Jurkat, Clone E6-1 (cell line): ENCODE results near the gene BBIP1.
"Not testable (repeated sequence)": the region's sequence is repeated elsewhere in the genome, so short reads cannot be mapped to it uniquely, and the experiment has no call there.

Experiments used
- DNase-seq: peaks from one replicate; pipeline ENCODE4 v3.0.0-alpha.2; 2011; ENCODE audit warnings: low read depth, low spot score
- H3K4me3 ChIP-seq: 2 replicates; pipeline ENCODE4 v1.5.1; 2011; ENCODE audit warnings: mild to moderate bottlenecking, low read length, control low read depth, moderate library complexity

Gene BBIP1

DNA sequence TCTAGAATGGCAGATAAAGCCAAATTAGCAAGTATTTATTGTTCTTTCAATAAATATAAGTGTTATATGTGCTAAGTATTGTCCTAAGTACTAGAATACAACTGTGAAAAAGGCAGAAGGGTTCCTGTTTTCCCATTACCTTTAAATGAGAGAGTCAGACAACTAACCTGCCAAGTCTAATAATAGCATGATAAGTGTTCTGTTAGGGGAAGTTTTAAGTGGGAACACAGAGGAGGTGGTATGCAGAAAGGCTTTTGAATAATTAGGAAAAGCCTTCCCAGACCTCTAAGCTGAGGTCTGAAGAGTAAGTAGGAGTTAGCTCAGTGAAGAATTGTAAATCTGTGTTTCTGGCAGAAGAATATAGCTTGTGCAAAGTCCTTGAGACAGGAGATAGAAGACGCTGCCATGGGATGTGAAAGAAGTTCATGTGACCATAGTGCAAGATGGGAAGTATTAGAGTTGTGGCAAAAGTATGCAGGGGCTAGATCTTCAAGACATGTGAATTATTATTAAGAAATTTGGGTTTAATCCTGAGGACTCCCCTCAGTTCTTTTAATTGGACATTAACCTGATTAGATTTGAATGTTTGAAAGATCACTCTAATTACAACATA lies 12.9 kb upstream of the BBIP1 start:
- no peak overlapping the region for H3K4me3 ChIP-seq
- no peak for DNase-seq

GRCh38 chr10:110927461-110927860 lies 8.5 kb upstream of the BBIP1 start:
- DNase-seq: no peak
- no peak overlapping the region for H3K4me3 ChIP-seq

GRCh38 chr10:110923856-110924493 lies 5.0 kb upstream of the BBIP1 start:
- no peak for DNase-seq
- no peak overlapping the region for H3K4me3 ChIP-seq

DNA sequence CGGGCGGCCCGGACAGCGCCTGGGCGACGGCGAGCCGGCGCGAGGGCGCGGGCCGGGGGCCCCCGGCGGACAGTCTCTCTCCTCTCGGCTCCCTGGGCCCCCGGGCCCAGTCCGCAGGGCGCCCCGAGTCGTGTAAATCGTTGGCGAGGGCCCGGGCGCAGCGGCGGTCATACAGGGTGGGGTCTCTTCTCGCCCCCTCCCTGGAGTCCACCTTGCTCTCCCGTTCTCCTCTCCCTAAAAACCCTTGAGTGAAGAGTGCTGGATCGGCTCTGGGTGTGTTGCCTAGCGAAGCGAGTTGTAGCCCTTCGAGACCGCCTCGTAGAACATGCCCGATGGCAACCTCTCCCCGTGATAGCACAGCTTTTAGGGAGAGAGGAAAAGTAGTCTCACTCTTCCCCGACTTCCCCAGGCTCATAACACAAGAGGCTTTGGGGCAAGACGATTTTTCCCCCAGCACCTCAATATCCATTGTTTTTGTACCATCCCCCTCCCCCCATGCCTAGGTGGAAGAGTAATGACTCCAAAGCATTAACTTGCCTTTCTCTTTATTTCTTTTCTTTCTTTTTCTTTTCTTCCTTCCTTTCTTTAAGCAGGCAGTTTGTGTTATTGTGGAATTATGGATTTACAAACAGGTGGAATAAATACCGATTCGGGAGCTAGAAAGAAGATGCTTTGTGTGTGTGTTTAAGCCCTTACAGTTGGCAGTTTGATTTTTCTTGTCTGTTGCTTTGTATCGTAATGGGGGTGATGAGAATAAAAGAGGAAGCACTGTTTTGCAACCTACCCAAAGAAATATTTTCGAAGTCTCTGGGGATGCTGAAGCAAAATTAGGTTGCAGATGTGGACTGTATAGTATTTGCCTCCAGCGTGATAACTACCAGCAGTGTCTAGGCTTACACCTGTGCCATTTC lies 1.2 kb upstream of the BBIP1 start:
- peak overlapping the region; percentile 89 for H3K4me3 ChIP-seq
- peak; percentile 21 for DNase-seq

DNA sequence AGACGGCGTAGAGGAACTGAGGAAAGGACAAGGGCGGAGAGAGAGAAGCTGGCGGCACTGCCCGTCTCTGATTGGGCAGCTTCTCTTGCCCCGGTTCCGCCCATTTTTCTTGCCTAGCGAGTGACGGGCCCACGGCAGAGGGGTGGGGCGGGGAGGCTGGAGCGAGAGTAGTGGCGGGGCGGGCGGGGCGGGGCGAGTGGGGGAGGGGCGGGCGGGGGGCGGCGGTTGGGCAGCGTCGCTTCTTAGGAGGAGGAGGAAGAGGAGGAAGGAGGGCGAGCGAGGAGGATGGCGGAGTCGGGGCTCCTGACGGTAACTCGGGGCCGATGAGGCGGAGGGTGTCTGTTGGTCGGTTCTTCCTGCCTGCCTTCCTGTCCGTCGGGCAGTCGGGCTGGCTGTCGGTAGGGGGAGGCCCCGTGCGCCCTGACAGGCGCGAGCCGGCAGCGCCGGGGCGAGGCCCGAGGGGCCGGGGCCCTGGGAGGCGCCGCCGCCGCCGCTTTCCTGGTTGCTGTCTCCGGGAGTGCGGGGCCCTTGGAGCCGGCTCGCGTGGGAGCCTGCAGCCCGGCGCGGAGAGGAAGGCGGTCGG lies 460 bp upstream of the BBIP1 start, which contains the start of gene SHOC2:
TSS of gene SHOC2 (plus strand) at position 256 of the 583 bp plus-strand sequence. CDS start 44,755 bp downstream, outside the sequence.
- peak within 1 kb of the TSS; percentile 93 for H3K4me3 ChIP-seq
- DNase-seq: no peak

DNA sequence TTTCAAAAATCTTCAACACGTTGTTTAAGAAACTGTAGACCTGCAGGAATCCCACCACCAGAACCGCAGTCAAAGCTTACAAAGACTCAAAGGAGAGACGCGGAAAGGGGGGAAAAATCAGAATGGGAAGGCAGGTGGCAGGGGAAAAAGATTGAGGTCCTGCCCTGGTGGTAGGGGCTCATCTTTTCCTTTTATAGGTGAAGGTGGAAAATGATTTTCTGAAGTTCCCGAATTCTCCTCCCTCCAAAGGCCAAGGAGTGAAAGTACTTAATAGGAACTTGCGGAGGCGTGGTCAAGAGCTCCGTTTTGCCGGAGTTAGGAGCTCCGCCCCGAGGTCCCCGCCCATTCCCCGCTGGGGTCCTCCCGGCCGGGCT lies 724 bp downstream of the BBIP1 start:
- DNase-seq: peak; percentile 85
- H3K4me3 ChIP-seq: peak overlapping the region; percentile 93

DNA sequence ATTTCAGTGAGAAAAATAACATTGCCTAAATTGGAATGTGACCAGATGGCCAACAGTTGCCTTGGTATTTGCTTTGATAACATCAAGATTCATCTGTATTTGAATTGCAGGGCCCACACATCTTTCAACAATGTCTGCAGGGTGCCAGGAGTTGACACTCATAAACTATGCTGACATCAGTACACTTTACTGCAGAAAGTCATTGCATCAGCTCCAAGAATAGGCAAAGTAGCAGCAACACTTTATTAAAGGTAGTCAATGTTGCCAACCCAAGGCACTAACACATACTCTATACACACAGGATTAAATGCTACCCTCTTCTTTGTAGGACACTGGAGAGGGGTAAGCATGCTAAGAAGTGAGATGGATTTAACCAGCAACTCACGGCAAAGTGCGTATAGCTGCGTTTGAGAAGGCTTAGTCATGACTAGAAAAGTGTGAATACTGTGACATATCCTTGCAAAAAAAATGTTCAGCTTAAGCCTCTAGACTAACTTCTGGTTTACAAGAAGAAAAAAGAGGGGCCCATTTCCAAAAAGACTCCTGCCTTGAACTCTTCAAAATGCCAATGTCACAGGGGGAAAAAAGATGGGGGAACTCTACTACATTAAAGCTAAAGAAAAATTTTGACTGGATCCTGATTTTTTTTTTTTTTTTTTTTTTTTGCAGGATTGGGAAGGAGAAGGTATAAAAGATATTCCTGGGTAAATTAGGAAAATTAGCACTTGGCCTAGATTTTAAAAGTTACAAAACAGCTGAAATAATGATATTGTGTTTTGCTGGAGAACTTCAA lies 2.2 kb downstream of the BBIP1 start:
- DNase-seq: no peak
- no peak overlapping the region for H3K4me3 ChIP-seq

DNA sequence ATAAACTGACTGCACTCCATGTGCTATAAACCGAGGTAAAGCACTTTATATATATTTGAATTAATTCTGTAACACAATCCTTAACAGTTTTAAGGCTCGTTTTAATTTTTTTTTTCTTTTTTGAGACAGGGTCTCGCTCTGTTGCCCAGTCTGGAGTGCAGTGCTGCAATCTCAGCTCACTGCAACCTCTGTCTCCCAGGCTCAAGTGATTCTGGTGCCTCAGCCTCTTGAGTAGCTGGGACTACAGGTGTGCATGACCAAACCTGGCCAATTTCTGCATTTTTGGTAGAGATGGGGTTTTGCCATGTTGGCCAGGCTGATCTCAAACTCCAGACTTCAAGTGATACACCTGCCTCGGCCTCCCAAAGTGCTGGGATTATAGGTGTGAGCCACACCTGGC lies 3.4 kb downstream of the BBIP1 start:
- DNase-seq, H3K4me3 ChIP-seq: not testable (repeated sequence)

DNA sequence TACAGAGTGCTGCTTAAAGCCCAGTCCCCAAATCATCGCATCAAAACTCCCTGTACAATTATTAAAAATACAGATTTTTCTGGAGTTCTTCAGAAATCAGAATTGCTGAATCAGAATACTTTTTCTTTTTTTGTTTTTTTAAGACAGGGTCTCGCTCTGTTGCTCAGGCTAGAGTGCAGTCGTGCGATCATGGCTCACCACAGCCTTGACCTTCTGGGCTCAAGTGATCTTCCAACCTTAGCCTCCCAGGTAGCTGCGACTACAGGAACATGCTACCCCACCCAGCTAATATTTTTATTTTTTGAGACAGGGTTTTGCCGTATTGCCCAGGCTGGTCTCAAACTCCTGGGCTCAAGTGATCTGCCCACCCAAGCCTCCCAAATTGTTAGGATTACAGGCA lies 3.9 kb downstream of the BBIP1 start:
- H3K4me3 ChIP-seq: no peak overlapping the region
- no peak for DNase-seq

- no peak for DNase-seq
- no peak overlapping the region for H3K4me3 ChIP-seq
These were observed 4.5 kb downstream of the BBIP1 start for GRCh38 chr10:110914431-110914830.

DNA sequence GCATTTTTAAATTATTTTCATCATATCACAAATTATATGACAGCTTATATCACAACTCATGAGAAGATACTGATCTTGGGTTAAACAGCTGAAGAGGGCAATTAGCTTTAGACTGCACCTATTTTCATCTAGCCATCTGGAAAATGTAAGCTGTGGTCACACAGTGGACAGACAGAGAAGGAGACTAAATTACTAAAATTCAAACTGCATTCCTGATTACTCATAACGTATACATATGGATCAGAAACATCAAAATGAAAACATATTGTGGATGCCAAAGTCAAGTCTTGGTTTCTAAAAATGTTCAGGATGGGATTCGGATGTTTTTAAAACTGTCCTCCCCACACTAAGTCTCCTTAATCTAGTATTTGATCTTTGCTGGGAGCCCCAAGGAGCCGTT lies 6.6 kb downstream of the BBIP1 start:
- H3K4me3 ChIP-seq: no peak overlapping the region
- no peak for DNase-seq

- H3K4me3 ChIP-seq: no peak overlapping the region
- DNase-seq: no peak
These were observed 8.8 kb downstream of the BBIP1 start for GRCh38 chr10:110910138-110910537.

DNA sequence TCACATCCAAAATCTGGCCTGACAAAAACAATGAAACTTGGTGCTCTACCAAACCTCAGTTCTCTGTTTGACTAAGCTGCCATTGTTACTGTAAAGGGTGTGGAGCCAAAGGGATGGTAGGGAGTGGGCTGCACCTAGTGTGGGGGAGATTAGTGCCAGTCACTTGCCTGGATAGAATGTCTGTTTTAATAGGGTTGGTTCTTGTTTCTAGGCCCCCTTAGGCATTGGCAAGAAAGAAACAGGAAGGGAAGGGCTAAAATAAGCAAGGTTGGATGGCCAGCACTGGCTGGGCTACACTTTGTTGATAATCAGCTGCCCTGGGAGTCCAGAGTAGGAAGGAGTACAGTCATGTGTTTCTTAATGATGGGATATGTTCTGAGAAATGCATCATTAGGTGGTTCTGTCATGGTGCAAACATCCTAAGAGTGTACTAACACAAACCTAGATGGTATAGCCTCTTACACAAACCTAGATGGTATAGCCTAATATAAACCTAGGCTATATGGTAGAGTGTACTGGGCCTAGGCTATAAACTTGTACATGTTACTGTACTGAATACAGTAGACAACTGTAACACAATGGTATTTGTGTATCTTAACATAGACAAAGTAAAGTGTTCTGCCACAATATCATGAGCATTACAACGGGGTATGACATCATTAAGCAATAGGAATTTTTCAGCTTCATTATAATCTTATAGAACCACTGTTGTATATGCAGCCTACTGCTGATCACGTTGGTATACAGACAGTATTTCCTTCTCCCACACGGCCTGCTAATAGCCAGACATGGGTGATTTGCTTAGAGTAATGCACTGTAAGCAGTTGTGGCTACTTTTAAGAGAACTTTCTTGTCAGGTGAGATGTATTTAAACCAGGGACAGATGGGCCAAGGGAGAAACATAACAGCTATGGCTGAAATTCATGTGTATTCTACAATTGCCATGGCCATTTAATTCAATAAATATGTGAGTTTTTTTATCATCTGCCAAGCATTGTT lies 15.4 kb downstream of the BBIP1 start:
- no peak for DNase-seq
- no peak overlapping the region for H3K4me3 ChIP-seq

GRCh38 chr10:110901954-110902819 lies 16.8 kb downstream of the BBIP1 start:
- DNase-seq: no peak
- H3K4me3 ChIP-seq: no peak overlapping the region

GRCh38 chr10:110900983-110901382 lies 18.0 kb downstream of the BBIP1 start:
- DNase-seq: no peak
- no peak overlapping the region for H3K4me3 ChIP-seq

- DNase-seq: no peak
- H3K4me3 ChIP-seq: no peak overlapping the region
These were observed 20.6 kb downstream of the BBIP1 start for GRCh38 chr10:110898391-110898790.

DNA sequence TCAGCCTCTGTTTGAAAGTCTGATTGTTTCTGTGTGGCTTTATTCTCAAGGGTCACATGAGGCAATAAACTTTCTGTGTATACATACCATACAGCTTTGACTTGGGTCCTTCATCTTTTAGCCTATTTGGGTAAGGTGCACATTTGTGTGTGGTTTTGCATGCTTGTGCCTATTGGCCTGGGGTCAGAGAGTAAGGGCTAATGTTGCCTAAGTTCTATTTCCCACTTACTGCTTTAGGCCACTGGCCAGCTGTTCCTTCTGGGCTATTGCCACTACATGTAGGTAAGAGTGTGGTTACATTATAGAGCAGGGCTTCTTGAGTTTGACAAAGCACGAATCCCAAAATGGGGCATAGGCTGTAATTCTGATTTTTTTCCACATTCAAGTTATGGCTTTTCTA lies 21.8 kb downstream of the BBIP1 start:
- no peak for DNase-seq
- no peak overlapping the region for H3K4me3 ChIP-seq
